DMS 273 (cell line): ENCODE results near the gene LCNL1.

Experiments used
- DNase-seq: peaks from one replicate; lab custom pipeline; 2025; ENCODE audit not compliant: unreplicated experiment; lab: John Stamatoyannopoulos, UW

LCNL1 gene

GRCh38 chr9:137009217-137009616, 26.4 kb downstream of the LCNL1 start:
- DNase-seq: no peak

GRCh38 chr9:137009938-137010732, 27.3 kb downstream of the LCNL1 start:
- DNase-seq: no peak

DNA sequence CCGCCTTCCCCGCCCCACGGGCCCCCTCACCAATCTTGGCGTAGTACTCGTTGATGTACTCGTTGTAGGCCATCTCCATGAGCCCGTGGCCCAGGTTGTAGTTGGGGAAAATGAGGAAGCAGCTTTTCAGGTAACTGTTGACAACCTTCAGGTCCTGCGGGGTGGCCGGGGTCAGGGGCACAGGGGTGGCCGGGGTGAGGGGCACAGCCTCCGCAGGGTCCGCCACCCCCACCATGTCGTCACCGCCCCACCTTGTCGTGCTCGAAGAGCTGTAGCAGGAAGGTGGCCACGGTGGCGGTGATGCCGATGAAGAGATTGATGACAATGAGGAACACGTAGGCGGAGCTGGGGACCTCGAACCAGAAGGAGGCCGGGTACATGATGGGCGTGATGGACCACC, 28.4 kb downstream of the LCNL1 start:
- no peak for DNase-seq

GRCh38 chr9:137011907-137012675, 29.3 kb downstream of the LCNL1 start:
- no peak for DNase-seq

GRCh38 chr9:137012694-137013570, 30.1 kb downstream of the LCNL1 start:
- no peak for DNase-seq

- no peak for DNase-seq
Measured at GRCh38 chr9:137013571-137013940, 30.8 kb downstream of the LCNL1 start.

DNA sequence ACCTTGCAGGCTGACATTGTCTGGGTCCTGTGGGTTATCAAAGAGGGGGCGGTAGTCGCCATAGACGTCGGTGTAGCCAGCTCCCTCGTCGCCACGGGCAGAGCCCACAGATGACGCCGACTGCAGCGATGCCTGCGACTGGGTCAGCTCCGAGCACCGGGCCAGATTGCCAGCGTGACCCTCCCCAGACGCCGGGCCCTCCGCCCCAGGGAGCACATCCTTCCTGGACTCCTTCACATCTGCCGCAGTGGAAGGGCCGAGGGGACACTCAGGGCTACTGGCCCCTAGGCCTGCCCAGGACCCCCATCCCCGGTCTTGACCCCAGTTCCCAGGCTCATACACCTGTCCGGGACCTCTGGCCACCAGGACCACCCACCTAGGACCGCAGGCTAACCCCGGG, 31.4 kb downstream of the LCNL1 start:
- no peak for DNase-seq

- DNase-seq: no peak
Measured at GRCh38 chr9:137014776-137015539, 32.2 kb downstream of the LCNL1 start.

- no peak for DNase-seq
Measured at GRCh38 chr9:137015540-137015930, 32.7 kb downstream of the LCNL1 start.

DNA sequence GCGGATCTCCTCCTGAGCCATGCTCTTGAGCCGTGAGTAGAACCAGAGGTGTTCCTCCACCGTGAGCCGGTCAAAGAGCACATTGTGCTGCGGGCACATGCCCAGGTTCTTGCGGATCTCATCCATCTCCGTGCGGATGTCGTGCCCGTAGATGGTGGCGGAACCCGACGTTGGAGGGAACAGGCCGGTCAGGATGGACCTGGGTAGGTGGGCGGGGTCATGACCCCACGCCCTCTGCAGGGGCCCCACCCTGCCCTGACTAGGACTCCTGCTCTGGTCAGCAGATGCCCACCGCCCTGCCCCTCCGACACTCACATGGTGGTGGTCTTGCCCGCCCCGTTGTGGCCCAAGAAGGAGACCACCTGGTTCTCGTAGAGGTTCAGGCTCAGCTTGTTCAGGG, 33.2 kb downstream of the LCNL1 start:
- no peak for DNase-seq

- DNase-seq: no peak
Measured at GRCh38 chr9:137016436-137016835, 33.6 kb downstream of the LCNL1 start.

DNA sequence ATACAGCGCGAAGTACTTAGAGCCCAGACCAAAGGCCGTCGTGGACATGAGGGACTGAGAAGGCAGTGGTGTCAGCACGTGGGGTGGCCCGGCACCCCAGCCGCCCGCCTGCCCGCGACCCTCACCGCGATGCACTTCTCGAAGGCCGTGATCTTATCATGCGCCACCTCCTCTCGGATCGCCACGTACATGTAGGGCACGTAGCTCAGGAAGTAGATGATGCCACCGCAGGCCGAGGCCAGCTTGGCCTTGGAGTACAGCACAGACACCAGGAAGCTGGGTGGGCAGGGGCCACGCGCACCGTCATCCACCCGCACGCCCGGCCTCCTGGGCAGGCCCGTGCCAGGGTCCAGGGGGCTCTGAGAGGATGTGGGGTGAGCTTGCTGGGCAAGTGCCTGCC, 34.3 kb downstream of the LCNL1 start:
- no peak for DNase-seq

- no peak for DNase-seq
Measured at GRCh38 chr9:137017791-137018497, 35.2 kb downstream of the LCNL1 start.

DNA sequence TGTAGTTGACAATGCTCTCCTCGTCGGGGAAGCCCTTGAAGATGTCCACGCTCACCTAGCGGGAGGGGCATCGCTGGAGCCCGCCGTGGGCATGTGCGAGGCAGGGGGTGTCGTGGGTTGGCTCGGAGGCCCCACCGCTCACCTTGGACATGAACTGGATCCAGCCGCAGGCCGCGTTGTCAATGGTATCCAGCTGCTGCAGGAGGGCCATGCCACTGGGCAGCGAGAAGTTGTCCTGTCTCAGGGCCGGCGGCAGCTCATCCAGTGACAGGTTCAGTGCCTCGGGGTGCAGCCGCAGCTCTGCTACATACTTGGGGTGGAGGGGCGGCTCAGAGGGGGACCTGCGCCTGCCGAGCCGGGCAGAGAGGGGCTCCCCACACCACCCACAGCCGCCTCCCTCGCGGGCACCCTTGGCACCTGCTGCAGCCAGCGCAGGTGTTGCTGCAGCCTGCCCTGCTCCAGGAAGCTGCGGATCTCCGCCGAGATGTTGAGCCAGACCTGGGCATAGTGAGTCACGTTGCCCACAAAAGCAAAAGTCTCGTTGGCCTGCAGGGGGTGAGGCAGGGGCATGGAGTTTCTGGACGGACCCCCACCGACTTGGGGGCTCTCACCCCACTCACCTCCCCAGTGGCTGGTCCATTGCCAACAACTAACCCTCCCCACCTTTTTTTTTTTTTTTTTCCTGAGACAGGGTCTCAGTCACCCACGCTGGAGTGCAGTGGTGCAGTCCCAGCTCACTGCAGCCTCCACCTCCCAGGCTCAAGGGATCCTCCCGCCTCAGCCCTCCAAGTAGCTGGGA, 36.2 kb downstream of the LCNL1 start:
- DNase-seq: no peak

DNA sequence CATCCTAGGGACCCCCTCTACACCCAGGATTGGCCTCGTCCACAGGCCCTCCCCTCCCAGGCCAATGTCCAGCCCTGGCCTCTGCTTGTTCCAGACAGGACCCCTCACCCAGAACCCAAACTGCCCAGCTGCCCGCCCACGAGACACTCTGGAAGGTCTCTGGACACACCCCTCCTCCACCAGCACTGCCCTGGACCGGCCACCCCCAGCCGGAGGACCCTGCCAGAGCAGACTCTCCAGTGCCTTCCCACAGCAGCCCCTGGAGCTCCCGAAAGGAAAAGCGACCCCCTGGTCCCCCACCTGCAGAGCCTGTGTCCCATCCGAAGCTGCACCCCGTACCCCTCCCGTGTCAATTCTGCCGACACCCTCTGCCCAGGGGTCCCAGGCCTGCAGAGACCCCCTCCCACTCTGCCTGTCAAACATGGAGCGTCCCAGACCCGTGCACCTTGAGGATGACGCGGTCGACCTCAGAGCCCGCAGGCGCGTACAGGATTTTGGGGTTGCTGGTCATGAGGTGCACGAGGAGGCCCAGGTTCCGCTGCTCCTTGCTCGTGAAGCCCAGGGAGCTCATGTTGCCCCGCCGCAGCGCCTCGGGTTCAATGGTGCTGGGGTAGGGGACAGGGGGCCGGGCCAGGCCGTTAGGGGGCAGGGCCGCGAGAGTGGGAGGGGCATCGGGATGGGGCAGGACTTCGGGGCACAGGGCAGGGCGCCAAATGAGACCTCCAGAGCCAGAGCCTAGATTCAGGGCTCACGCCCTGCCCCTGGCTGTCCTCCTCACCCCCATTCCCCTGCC, 37.3 kb downstream of the LCNL1 start:
- DNase-seq: no peak

DNA sequence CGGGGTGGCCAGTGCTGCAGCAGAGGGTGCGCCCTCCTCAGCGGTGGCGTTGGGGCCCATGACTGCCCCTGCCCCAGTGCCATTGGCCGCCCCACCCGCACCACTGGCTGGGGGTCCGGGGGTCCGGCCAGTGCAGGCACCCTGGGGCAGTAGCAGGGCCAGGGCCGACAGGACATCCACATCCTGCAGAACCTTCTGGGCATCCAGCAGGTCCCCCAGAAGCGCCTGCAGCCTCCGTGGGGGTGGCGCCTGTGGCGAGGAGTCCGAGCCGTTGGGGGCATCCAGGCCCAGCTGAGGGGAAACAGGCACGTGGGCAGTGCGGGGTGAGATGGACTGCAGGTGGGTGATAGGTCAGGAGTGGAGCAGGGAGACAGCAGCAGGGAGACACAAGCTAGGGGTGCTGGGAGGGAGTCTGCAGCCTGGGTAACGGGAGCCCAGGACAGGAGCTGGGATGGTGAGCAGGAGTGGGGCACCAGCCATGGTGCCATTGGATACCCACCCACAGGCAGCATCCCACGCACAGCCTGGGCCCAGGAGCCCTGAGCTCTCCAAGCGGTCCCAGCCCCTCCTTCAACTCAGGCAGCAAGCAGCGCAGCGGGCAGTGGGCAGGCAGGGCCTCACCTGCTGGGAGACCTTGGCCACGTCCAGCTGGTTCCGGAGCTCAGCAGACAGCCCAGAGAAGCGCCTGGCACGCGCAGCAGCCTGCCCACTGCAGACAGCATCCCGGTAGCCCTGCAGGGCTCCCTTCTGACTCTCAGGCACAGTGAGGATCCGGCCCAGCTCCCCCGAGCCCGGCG, 38.2 kb downstream of the LCNL1 start:
- DNase-seq: no peak

DNA sequence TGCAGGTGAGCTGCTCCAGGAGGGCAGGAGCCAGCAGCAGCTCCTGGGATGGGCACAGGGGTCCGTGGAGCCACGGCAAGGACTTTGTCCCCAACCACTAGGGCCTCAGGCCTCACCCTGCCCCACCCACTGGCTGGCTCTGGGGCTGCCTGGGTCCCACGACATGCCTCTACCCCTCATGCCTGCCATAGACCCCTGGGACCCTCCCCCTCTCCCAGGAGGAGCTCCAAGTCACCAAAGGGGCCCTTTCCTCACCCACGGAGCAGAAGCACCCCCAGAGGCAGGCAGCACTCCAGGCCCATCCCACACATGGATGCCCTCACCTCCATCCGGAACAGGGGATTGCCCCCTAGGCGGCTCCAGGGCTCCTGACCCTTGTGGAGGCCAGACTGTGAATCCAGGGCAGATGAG, 38.8 kb downstream of the LCNL1 start:
- no peak for DNase-seq
